ENCODE data around the gene HSPA1L. TPM values are rescaled to one million over a fixed set of nuclear protein-coding genes. Genes with fewer than 3 reads are reported as not detected.

The HSPA1L gene
- total RNA-seq, 1 donor from 2014 or later: 0.49 TPM

- no peaks in the 10 kb centered on the region for H3K9me3 ChIP-seq (ENCODE audit: low read depth)
- TF ChIP-seq CTCF (IDR thresholded peaks at IDR 0.05): no peak
- TF ChIP-seq EZH2 (IDR thresholded peaks at IDR 0.05): no peak
- no peak for TF ChIP-seq EZH2phosphoT487 (IDR thresholded peaks at IDR 0.05)
- Mint-ChIP-seq H3K9me3 (no peaks in the 10 kb centered on the region), H3K36me3 (peaks cover 18% of the 10 kb centered on the region), H3K4me3 (no peak overlapping the region), H3K27me3 (ENCODE audit: insufficient read depth, low read depth) (peaks cover 2% of the 10 kb centered on the region), H3K4me1 (peaks cover under 1% of the 10 kb centered on the region), H3K27ac (no peak overlapping the region)
- H2AFZ ChIP-seq (replicated peaks): no peak overlapping the region
- H3K27ac ChIP-seq: no peak overlapping the region
- no peak overlapping the region for H3K4me3 ChIP-seq
- H3F3A ChIP-seq (ENCODE audit: low read depth): no peaks in the 10 kb centered on the region
- H3K4me1 ChIP-seq: no peaks in the 10 kb centered on the region
- no peak overlapping the region for H3K4me2 ChIP-seq
- no peak for DNase-seq (ENCODE audit: low spot score)
- H3K36me3 ChIP-seq: no peaks in the 10 kb centered on the region
- no peaks in the 10 kb centered on the region for H4K20me1 ChIP-seq (ENCODE audit: low read depth)
- no peak overlapping the region for H3K9ac ChIP-seq
- no peaks in the 10 kb centered on the region for H3K79me2 ChIP-seq (ENCODE audit: low read depth)
- H3K27me3 ChIP-seq: no peaks in the 10 kb centered on the region
Measured at GRCh38 chr6:31781244-31782125, 33.6 kb downstream of the HSPA1L start.

GRCh38 chr6:31780507-31781243 is 34.4 kb downstream of the HSPA1L start:
- Mint-ChIP-seq H3K4me1 (peaks cover 4% of the 10 kb centered on the region), H3K36me3 (peaks cover 16% of the 10 kb centered on the region), H3K9me3 (no peaks in the 10 kb centered on the region), H3K27me3 (ENCODE audit: insufficient read depth, low read depth) (peaks cover 2% of the 10 kb centered on the region), H3K27ac (no peak overlapping the region), H3K4me3 (no peak overlapping the region)
- H3K79me2 ChIP-seq (ENCODE audit: low read depth): no peaks in the 10 kb centered on the region
- no peaks in the 10 kb centered on the region for H3K4me1 ChIP-seq
- TF ChIP-seq EZH2 (IDR thresholded peaks at IDR 0.05): no peak
- no peak for TF ChIP-seq EZH2phosphoT487 (IDR thresholded peaks at IDR 0.05)
- no peak for TF ChIP-seq CTCF (IDR thresholded peaks at IDR 0.05)
- H3K4me2 ChIP-seq: no peak overlapping the region
- no peaks in the 10 kb centered on the region for H3K9me3 ChIP-seq (ENCODE audit: low read depth)
- H3K9ac ChIP-seq: no peak overlapping the region
- no peaks in the 10 kb centered on the region for H4K20me1 ChIP-seq (ENCODE audit: low read depth)
- no peak overlapping the region for H2AFZ ChIP-seq (replicated peaks)
- H3K27ac ChIP-seq: no peak overlapping the region
- H3K36me3 ChIP-seq: no peaks in the 10 kb centered on the region
- no peaks in the 10 kb centered on the region for H3K27me3 ChIP-seq
- no peak for DNase-seq (ENCODE audit: low spot score)
- no peaks in the 10 kb centered on the region for H3F3A ChIP-seq (ENCODE audit: low read depth)
- no peak overlapping the region for H3K4me3 ChIP-seq

GRCh38 chr6:31779908-31780307 is 35.2 kb downstream of the HSPA1L start:
- H3K9ac ChIP-seq: no peak overlapping the region
- H3K9me3 Mint-ChIP-seq: no peaks in the 10 kb centered on the region
- no peaks in the 10 kb centered on the region for H4K20me1 ChIP-seq (ENCODE audit: low read depth)

More at GRCh38 chr6:31779908-31780307, 35.2 kb downstream of the HSPA1L start:
- Histone ChIP-seq H3K4me1 (no peaks in the 10 kb centered on the region), H2AFZ (replicated peaks) (no peak overlapping the region), H3K9me3 (ENCODE audit: low read depth) (no peaks in the 10 kb centered on the region), H3K4me3 (no peak overlapping the region), H3F3A (ENCODE audit: low read depth) (no peaks in the 10 kb centered on the region), H3K27me3 (no peaks in the 10 kb centered on the region), H3K27ac (no peak overlapping the region), H3K79me2 (ENCODE audit: low read depth) (no peaks in the 10 kb centered on the region), H3K4me2 (no peak overlapping the region), H3K36me3 (no peaks in the 10 kb centered on the region)
- Mint-ChIP-seq H3K4me1 (peaks cover 6% of the 10 kb centered on the region), H3K27ac (no peak overlapping the region), H3K27me3 (ENCODE audit: insufficient read depth, low read depth) (peaks cover 2% of the 10 kb centered on the region), H3K4me3 (no peak overlapping the region), H3K36me3 (peaks cover 16% of the 10 kb centered on the region)
- TF ChIP-seq EZH2 (IDR thresholded peaks at IDR 0.05) (no peak), CTCF (IDR thresholded peaks at IDR 0.05) (no peak), EZH2phosphoT487 (IDR thresholded peaks at IDR 0.05) (no peak)
- DNase-seq (ENCODE audit: low spot score): no peak
